ENCODE data around the gene FABP3.

- TF ChIP-seq EZH2phosphoT487 (IDR thresholded peaks at IDR 0.05; ENCODE audit: borderline replicate concordance, low read length) (no peak), CTCF (conservative IDR thresholded peaks at IDR 0.05; ENCODE audit: low read depth, low read length) (no peak), EZH2 (IDR thresholded peaks at IDR 0.05; ENCODE audit: low read length, unreplicated experiment) (no peak)
These were observed 10.8 kb downstream of the FABP3 start for GRCh38 chr1:31362032-31362431.

All from PC-3 (cell line).